ENCODE measurements around the gene RHOU. TPM values are rescaled to one million over a fixed set of nuclear protein-coding genes. Genes with fewer than 3 reads are reported as not detected.

RHOU gene
- total RNA-seq, 1 experiment from 2014 or later, result 6.5 TPM

- Mint-ChIP-seq H3K27ac (ENCODE audit: unreplicated experiment) (no peak overlapping the region), H3K4me1 (ENCODE audit: low read depth, unreplicated experiment) (peaks cover 12% of the 10 kb centered on the region), H3K27me3 (ENCODE audit: unreplicated experiment) (no peaks in the 10 kb centered on the region), H3K36me3 (ENCODE audit: insufficient read depth, unreplicated experiment) (no peaks in the 10 kb centered on the region), H3K4me3 (ENCODE audit: low read depth, unreplicated experiment) (no peak overlapping the region), H3K9me3 (ENCODE audit: low read depth, unreplicated experiment) (no peaks in the 10 kb centered on the region)
- BruUV-seq (replicated peaks), result no TSS peak
- no peak for TF ChIP-seq CTCF (IDR thresholded peaks at IDR 0.05; ENCODE audit: unreplicated experiment)
- intact Hi-C loops (cut with micrococcal nuclease; ENCODE audit: unreplicated experiment), result no loop called here
- DNase-seq, result no peak
- CTCF ChIA-PET, result interaction anchor here (1.5 kb wide), 1 partner anchor 9 kb away, joined by 3 read pairs; no protein-coding TSS in a partner anchor
These were observed 10.2 kb downstream of the RHOU start for GRCh38 chr1:228745497-228745896.

GRCh38 chr1:228747301-228747935 lies 12.1 kb downstream of the RHOU start:
- Mint-ChIP-seq H3K27ac (ENCODE audit: unreplicated experiment) (no peak overlapping the region), H3K4me3 (ENCODE audit: low read depth, unreplicated experiment) (no peak overlapping the region), H3K36me3 (ENCODE audit: insufficient read depth, unreplicated experiment) (no peaks in the 10 kb centered on the region), H3K4me1 (ENCODE audit: low read depth, unreplicated experiment) (peaks cover 12% of the 10 kb centered on the region), H3K27me3 (ENCODE audit: unreplicated experiment) (no peaks in the 10 kb centered on the region), H3K9me3 (ENCODE audit: low read depth, unreplicated experiment) (no peaks in the 10 kb centered on the region)
- no peak for TF ChIP-seq CTCF (IDR thresholded peaks at IDR 0.05; ENCODE audit: unreplicated experiment)
- intact Hi-C loops (cut with micrococcal nuclease; ENCODE audit: unreplicated experiment), result no loop called here
- no TSS peak for BruUV-seq (replicated peaks)
- no peak for DNase-seq
- CTCF ChIA-PET, result interaction anchor here (0.6 kb wide), 1 partner anchor 223 kb away, joined by 3 read pairs; no protein-coding TSS in a partner anchor

- Mint-ChIP-seq H3K27ac (ENCODE audit: unreplicated experiment) (no peak overlapping the region), H3K36me3 (ENCODE audit: insufficient read depth, unreplicated experiment) (no peaks in the 10 kb centered on the region), H3K4me1 (ENCODE audit: low read depth, unreplicated experiment) (peaks cover 12% of the 10 kb centered on the region), H3K27me3 (ENCODE audit: unreplicated experiment) (no peaks in the 10 kb centered on the region), H3K9me3 (ENCODE audit: low read depth, unreplicated experiment) (no peaks in the 10 kb centered on the region), H3K4me3 (ENCODE audit: low read depth, unreplicated experiment) (no peak overlapping the region)
- DNase-seq, result no peak
- intact Hi-C loops (cut with micrococcal nuclease; ENCODE audit: unreplicated experiment), result no loop called here
- no TSS peak for BruUV-seq (replicated peaks)
- TF ChIP-seq CTCF (IDR thresholded peaks at IDR 0.05; ENCODE audit: unreplicated experiment), result no peak
- CTCF ChIA-PET, result interaction anchor here (0.6 kb wide), 1 partner anchor 223 kb away, joined by 3 read pairs; no protein-coding TSS in a partner anchor
These were observed 12.8 kb downstream of the RHOU start for GRCh38 chr1:228748029-228748428.

- Mint-ChIP-seq H3K27ac (ENCODE audit: unreplicated experiment) (no peak overlapping the region), H3K4me3 (ENCODE audit: low read depth, unreplicated experiment) (no peak overlapping the region), H3K4me1 (ENCODE audit: low read depth, unreplicated experiment) (peaks cover 12% of the 10 kb centered on the region), H3K9me3 (ENCODE audit: low read depth, unreplicated experiment) (no peaks in the 10 kb centered on the region), H3K36me3 (ENCODE audit: insufficient read depth, unreplicated experiment) (no peaks in the 10 kb centered on the region), H3K27me3 (ENCODE audit: unreplicated experiment) (no peaks in the 10 kb centered on the region)
- DNase-seq, result no peak
- CTCF ChIA-PET, result interaction anchor here (0.6 kb wide), 1 partner anchor 222 kb away, joined by 3 read pairs; no protein-coding TSS in a partner anchor
- intact Hi-C loops (cut with micrococcal nuclease; ENCODE audit: unreplicated experiment), result no loop called here
- BruUV-seq (replicated peaks), result no TSS peak
- no peak for TF ChIP-seq CTCF (IDR thresholded peaks at IDR 0.05; ENCODE audit: unreplicated experiment)
These were observed 13.2 kb downstream of the RHOU start for GRCh38 chr1:228748431-228748830.

Measured in Calu3 (cell line).